HL-60 (cell line): ENCODE results near the gene FGF14.

Experiments
- DNase-seq, 2 experiments: peaks; one replicate each; pipeline ENCODE4 v3.0.0-alpha.2; 2010 to 2020; ENCODE audit warnings: low read depth in 1 of 2, low spot score in 1 of 2
- H3K27ac ChIP-seq: fragments of 250-450 bp; sonication (Bioruptor Pico); replicated peaks from 2 replicates; pipeline ENCODE4 v1.5.1; 2020; ENCODE audit warnings: mild to moderate bottlenecking, moderate library complexity
- H3K27me3 ChIP-seq: fragments of 250-450 bp; sonication (Bioruptor Pico); 2 replicates; pipeline ENCODE4 v1.5.1; 2021; ENCODE audit warnings: mild to moderate bottlenecking, moderate library complexity; ENCODE audit not compliant: insufficient read depth, poor library complexity, severe bottlenecking
- H3K4me3 ChIP-seq: replicated peaks from 2 replicates; pipeline ENCODE4 v1.5.1; 2011; ENCODE audit warnings: mild to moderate bottlenecking, control low read depth, low read length; ENCODE audit not compliant: insufficient read depth
- CTCF ChIP-seq: IDR thresholded peaks from one replicate; pipeline ENCODE4 v1.5.1; 2011; ENCODE audit warnings: low read length, control low read depth, inconsistent platforms; ENCODE audit not compliant: insufficient read depth
- GABPA ChIP-seq: IDR thresholded peaks from 2 replicates; pipeline ENCODE4 v1.6.1; 2012; ENCODE audit warnings: low read depth
- POLR2AphosphoS5 ChIP-seq: IDR thresholded peaks from 2 replicates; pipeline ENCODE4 v1.6.1; 2012; ENCODE audit warnings: low read depth
- REST ChIP-seq: IDR thresholded peaks from 2 replicates; pipeline ENCODE4 v1.6.1; 2012; ENCODE audit warnings: low read depth; ENCODE audit not compliant: insufficient replicate concordance
- SPI1 ChIP-seq: IDR thresholded peaks from 2 replicates; pipeline ENCODE4 v1.6.1; 2012; ENCODE audit warnings: low read depth, mild to moderate bottlenecking, borderline replicate concordance

Gene FGF14

GRCh38 chr13:101711307-101712025, 690.4 kb downstream of the FGF14 start:
- Histone ChIP-seq H3K27ac (no peak overlapping the region), H3K4me3 (no peak overlapping the region), H3K27me3 (no peaks in the 10 kb centered on the region)
- DNase-seq, result no peak
- TF ChIP-seq GABPA (no peak), REST (no peak)

GRCh38 chr13:101709952-101710351, 691.9 kb downstream of the FGF14 start:
- TF ChIP-seq SPI1, result no peak
- no peak for TF ChIP-seq REST
- TF ChIP-seq GABPA, result no peak
- TF ChIP-seq CTCF, result no peak
- TF ChIP-seq POLR2AphosphoS5, result no peak
- H3K4me3 ChIP-seq, result no peak overlapping the region
- DNase-seq, result no peak
- no peaks in the 10 kb centered on the region for H3K27me3 ChIP-seq
- H3K27ac ChIP-seq, result no peak overlapping the region

- Histone ChIP-seq H3K4me3 (no peak overlapping the region), H3K27ac (no peak overlapping the region), H3K27me3 (no peaks in the 10 kb centered on the region)
- no peak for TF ChIP-seq GABPA
- no peak for TF ChIP-seq SPI1
- no peak for TF ChIP-seq CTCF
- no peak for TF ChIP-seq REST
- TF ChIP-seq POLR2AphosphoS5, result no peak
- no peak for DNase-seq
Measured at GRCh38 chr13:101708115-101708514, 693.7 kb downstream of the FGF14 start.
